Renal pelvis (tissue), 4 donors: ENCODE data around the gene MEGF8. TPM values are rescaled to one million over a fixed set of nuclear protein-coding genes. Genes with fewer than 3 reads are reported as not detected.

Experiments used
- DNase-seq: peaks from one replicate; pipeline ENCODE4 v3.0.0-alpha.2; 2013
- polyA plus RNA-seq, 3 donors: library from polyadenylated mRNA; unstranded; fragments of 120-200 nt; gene quantifications; one replicate each; pipeline ENCODE4 v1.2.1, GENCODE V29; 2013; ENCODE audit not compliant: insufficient read length in 3 of 3

The MEGF8 gene
- polyA plus RNA-seq, 3 donors = 43.0 to 45.6 (median 43.8) TPM

- DNase-seq = no peak
Observed at GRCh38 chr19:42378225-42379215, 53.1 kb downstream of the MEGF8 start.

DNA sequence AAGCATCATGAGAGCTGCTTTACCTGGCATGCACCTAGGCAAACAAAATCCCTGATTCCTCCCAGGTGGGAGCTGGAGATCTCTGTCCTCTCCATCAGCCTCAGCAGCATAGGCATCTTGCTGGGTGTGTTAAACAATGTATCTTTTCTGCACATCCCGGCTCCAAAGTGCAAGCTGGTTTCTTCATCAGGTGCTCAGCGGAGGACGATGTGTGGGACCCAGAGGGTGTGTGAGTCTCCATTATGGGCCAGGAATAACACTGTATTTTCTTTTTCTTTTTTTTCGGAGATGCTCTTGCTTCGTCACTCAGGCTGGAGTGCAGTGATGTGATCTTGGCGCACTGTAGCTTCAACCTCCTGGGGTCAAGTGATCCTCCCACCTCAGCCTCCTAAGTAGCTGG is 54.7 kb downstream of the MEGF8 start:
- DNase-seq = no peak

- peak; percentile 59 for DNase-seq
Observed at GRCh38 chr19:42386974-42387707, 61.7 kb downstream of the MEGF8 start.

- DNase-seq = no peak
Observed at GRCh38 chr19:42388851-42389489, 63.5 kb downstream of the MEGF8 start.

DNA sequence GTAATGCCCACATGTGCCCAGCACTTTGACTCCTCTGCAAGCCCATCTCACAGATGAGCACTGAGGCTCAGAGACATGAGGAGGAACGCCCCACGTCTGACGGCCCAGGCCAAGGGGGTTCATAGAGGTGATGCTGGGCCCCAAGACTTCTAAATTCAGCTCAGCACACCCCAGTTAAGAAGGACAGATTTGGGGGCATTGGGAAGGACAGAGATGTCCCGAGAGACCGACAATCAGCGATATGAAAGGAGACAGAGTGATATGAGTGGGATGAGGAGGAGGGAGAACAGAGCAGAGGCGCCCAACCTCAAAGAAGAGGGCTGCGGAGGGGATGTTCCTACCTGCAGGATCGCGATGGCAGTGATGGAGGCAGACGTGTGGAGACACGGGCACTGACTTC is 64.5 kb downstream of the MEGF8 start, which contains the start of gene CNFN:
CNFN (minus strand) TSS at position 399 of the 400 bp plus-strand sequence. CDS start 1,260 bp downstream, outside the sequence.
- DNase-seq = no peak

- no peak for DNase-seq
Observed at GRCh38 chr19:42392165-42392564, 66.7 kb downstream of the MEGF8 start.

DNA sequence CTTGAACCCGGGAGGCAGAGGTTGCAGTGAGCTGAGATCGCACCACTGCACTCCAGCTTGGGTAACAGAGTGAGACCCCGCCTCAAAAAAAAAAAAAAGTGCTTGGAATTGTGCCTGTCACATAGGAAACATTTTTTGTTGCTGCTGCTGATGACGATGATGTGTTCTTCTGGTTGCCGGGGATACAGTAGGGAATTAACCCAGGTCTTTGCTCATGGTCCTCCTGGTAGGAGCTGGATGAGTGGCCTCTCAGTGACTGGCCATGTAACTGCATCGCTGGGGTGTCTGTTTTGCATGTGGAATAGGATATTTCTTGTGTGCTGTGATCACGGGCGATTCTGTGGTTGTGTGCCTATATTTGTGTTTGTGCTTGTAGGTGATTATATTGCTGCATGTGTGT is 69.3 kb downstream of the MEGF8 start:
- DNase-seq = no peak

DNA sequence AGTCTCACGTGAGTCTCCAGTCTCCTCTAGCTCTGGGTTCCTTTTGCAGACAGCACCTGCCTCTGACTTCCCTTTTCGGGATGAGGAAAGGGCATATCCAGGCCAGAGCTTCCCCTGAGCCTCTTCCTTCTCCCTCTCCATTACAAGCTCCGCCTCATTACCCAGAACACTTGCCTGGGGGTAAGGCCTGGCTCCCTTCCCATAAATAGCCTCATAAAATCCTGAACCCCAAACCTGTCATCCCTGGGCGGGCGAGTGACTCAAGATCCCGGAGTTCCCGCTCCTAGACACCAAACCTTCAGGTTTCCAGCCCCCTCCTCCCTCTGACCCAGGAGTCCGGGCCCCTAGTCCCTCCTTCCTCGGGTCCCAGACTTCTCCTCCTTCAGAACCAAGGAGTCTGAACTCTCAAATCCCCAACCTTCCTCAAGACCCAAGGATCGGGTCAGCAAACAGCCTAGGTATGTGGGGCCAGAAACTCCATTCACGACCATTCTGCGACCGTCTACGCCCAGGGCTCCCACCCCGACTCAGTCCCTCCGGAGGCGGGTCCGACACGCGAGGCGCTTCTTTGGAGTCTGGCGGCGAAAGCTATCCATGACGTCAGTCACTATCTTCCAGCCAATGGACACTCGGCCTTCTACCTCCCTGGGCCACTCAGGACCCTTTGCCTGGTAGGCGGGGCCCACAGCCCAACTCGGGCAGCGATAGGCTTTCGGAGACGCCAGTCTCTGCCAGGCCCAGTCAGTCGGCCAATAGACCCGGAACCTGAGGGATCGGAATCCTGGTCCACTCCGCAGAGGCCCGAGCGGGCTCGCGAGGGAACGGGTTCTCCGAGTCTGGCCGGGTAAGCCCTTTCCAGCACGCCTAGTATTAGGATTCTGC is 71.2 kb downstream of the MEGF8 start:
- peak; percentile 99 for DNase-seq

- DNase-seq = no peak
Observed at GRCh38 chr19:42397263-42398166, 72.1 kb downstream of the MEGF8 start.

DNA sequence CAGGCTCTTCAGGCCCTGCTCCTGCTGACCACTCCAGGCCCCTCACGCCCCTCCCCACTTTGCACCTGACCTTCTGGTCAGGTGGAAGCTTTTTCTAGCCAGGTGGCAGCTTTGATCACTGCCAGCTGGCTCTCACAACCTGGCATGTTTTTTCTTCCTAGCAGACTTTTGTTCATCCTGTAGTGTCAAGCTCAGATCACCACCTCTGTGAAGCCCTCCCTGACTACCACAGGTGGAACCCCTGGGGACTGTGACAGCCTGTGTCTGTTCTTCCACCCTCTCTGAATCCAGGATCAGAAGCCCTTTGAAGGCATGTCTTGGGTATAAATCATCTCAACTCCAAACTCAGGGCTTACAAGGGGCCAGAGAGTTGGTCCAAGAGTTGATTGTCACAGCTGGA is 75.0 kb downstream of the MEGF8 start:
- DNase-seq = no peak

GRCh38 chr19:42401365-42402303 is 76.2 kb downstream of the MEGF8 start:
- DNase-seq = peak; percentile 87

- DNase-seq = no peak
Observed at GRCh38 chr19:42402376-42403116, 77.1 kb downstream of the MEGF8 start.

DNA sequence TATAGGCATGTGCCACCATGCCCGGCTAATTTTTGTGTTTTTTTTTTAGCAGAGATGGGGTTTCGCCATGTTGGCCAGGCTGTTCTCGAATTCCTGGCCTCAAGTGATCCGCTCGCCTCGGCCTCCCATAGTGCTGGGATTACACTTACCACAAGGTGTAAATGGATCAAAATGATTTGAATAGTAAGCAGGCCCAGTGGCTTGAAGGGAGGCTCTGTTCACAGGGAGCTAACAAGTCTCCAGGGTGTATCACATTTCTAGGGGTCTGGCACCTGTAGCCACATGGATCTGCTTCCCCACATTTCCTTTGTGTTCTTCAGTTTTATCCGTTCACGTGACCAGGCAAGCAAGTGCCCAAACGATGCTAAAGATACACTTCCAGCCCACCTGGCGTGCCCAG is 78.2 kb downstream of the MEGF8 start:
- DNase-seq = no peak

DNA sequence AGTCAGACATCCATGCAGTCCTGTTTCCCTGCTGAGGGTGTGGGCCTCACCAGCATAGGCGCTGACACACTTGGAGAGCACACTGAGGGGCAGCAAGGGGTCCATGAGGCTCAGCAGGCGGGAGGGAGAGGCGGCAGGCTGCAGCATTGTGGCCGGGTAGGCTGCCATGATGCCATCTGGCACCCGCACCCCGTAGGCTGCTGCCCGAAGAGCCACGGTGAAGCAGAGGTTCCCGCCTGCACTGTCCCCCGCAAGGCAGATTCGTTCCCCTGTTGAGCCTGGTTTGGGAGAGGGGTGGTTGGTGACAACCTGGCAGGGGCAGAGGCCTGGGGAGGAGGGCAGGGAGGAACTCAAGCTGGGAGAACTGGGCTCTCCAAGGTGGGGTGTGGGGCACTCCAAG is 80.7 kb downstream of the MEGF8 start:
- DNase-seq = no peak

DNA sequence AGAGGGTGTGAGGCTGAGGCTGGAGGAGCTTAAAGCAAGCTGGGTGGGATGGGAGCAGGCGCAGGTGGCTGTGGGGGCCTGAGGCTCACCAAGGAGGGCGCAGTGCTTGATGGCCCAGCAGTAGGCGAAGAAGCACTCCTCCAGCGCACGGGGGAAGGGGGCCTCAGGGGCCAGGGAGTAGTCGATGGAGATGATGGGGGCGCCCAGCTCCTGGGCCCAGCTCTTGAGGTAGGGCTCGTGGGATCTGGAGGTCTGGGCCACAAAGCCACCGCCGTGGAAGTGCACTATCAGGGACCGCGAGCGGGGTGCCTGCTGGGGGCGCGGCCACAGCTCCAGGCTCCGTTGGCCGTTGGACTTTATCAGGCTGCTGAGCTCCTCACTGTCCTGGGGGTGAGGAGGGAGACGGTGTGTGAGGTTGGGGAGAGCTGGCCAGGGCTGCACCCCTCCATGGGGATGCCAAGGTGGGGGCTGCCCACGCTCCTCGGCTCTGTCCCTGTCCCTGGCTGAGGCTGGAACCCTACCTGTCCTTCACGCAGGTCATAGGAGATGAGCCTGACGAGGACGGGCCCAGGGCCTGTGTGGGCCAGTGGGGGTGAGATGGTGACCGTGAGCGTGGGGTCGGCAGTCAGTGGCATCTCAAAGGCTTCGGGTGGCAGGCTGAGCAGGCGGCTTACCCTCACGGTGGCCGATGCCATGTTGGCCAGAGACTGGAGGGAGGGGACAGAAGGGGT is 81.8 kb downstream of the MEGF8 start:
- no peak for DNase-seq

DNA sequence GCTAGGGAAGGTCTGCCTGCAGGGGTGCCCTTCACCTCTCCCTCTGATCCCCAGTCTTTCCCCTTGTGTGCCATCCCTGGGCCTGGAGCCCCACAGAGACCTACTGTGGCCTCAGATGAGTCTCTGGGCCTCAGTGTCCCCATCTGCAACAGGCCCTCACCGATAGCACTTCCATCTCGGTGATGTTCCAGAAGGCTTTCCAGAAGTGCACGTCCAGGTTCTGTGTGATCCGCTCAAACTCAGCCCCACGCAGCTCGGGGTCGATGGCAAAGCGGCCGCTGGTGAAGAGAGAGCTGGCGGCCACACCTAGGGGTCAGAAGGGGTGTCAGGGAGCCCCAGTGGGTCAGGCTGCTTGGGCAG is 82.4 kb downstream of the MEGF8 start:
- DNase-seq = no peak

- DNase-seq = no peak
Observed at GRCh38 chr19:42409477-42409876, 84.0 kb downstream of the MEGF8 start.

DNA sequence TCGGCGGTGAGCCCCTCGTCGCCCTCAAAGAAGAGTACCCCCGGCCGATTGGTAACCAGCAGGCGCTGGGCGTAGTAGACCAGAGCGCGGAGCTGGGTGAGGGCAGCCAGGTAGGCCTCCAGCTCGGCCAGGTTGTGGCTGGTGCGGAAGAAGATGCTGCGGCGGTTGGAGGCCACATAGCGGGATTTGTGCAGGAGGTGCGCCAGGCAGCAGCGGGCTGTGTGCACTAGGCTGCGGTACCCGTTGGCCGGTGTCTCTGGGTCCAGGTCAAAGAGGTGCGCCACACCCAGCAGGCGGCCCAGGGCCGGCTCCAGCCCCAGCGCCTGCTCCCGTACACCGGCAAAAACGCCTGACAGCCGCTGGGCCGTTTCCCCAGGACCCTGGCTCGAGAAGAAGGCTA is 84.9 kb downstream of the MEGF8 start:
- no peak for DNase-seq
